CD4-positive, alpha-beta T cell treated with Interleukin-6 at 100 ng/mL for 8 hours (primary cell): ENCODE data around the gene DLX3.

ENCODE experiments used
- DNase-seq: peaks from one replicate; pipeline ENCODE4 v3.0.0-alpha.2; 2020; ENCODE audit warnings: mixed read lengths, low spot score

Gene DLX3

DNA sequence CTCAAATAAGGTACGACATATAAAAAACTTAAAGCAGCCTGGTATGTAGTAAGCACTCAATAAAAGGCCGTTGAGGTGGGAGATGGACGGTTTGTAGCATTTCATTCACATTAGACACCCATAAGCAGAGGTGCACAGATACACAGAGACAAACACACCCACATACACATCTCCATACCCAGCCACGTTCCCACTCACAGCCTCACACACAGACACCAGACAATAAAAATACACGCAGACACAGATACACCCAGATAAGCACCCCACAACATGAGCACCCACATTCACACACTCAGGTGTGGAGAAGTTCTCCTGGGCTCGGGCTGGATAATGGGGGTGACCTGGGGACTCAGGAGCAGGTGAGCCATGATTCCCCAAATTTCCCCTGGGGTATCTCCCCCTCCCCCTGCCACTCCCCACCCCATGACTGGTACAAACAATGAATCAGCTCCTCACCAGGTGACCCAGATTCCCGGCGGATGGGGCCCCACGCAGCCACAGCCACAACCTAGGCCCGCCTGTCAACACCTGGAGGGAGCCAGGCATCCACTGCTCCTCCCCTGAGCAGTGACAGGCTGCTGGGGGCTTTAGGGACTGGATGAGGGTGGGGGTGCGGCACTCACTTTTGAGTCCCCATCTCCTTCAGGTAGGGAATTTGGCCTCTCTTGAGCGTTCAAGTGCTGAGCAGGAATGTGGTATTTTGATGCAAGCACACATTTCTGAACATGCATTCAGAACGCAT is 2.7 kb downstream of the DLX3 start:
- no peak for DNase-seq

GRCh38 chr17:49991409-49991808 is 3.6 kb downstream of the DLX3 start:
- DNase-seq, result no peak

- DNase-seq, result no peak
Measured at GRCh38 chr17:49990921-49991320, 4.1 kb downstream of the DLX3 start.

GRCh38 chr17:49990331-49990730 is 4.7 kb downstream of the DLX3 start:
- no peak for DNase-seq

DNA sequence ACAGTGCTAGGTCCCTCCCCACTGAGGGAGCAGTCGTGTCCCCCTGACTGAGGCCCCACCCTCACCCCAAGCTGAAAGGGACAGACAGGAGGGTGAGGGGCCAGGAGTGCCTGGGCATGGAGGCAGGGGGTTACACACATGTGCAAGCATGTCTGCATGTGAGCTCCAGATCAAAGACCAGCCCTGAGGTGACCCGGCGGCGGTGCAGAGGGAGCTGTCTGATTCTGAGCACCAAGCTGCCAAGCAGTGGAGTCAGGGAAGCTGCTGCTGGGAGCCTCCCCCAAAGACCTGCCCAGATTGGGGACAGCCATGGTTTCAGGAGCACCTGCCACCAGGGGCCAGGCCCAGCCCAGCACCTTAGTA is 5.5 kb downstream of the DLX3 start:
- DNase-seq, result no peak

DNA sequence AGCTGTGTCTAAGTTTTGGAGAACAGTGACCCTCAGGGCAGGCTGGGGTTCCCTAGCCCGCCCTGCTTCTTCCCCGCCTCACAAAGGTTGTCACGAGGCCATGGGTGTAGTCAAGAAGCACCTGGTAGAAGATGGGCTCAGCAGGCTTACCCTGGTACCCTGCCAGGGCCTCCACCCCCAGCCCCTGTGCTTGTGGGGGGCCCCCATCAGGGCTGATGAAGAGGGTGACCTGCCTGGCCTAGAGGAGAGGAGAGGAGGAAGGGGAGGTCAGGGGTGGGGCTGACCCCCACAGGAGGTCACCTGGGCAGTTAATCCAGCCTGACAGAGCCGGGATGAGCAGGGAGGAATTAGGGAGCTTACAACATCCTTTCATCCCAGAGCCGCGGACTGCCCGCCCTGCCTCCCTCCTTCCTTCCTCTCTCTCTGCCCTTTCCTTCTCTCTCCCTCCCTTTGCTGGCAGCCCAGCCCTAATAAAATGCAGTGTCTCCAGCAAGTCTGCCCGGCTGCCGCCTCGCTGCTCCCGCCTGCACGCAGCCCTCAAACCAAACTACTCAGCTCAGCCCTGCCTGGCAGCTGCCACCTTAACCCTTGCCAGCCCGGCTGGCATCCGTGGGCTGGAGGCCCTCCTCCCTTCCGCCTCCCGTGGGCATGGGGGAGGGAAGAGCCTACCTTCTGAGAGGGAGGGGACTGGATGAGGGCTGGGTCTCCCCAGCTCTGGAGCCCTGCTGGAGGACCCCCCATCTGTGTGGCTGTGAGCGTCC is 7.2 kb downstream of the DLX3 start:
- DNase-seq, result no peak

- DNase-seq, result no peak
Measured at GRCh38 chr17:49987290-49987585, 7.8 kb downstream of the DLX3 start.

- DNase-seq, result no peak
Measured at GRCh38 chr17:49986396-49987289, 8.4 kb downstream of the DLX3 start.

DNA sequence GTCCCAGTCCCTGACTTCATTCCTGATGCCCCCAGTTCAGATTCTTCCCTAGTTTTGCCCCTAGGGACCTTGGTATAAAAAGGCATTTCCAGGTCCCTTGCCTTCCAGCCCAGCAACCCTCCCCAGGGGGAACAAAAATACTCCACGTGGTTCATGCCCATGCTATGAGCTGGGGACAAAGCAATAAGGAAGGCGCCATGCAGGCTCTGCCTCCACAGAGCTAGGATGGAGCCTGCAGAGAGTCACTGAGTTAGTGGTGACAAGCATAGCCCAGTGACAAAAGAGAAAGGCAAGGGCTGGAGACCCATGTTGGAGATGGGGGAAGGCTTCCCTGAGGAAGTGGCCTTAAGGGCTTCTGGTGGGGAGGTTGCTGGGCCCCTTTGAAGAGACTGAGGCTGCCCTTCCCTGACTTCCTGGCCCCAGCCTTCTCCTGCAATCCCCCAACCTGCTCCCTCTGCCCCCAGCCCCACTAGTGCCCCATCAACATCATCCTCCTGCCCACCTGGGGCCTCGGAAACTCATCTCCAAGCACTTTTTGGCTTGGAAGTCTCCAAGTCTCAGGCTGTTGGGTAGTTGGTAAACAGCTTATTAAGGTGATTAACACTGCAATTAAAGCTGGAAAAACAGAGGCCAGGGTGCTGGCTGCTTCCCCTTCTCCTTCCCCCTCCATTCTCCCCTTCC is 9.6 kb downstream of the DLX3 start:
- no peak for DNase-seq

DNA sequence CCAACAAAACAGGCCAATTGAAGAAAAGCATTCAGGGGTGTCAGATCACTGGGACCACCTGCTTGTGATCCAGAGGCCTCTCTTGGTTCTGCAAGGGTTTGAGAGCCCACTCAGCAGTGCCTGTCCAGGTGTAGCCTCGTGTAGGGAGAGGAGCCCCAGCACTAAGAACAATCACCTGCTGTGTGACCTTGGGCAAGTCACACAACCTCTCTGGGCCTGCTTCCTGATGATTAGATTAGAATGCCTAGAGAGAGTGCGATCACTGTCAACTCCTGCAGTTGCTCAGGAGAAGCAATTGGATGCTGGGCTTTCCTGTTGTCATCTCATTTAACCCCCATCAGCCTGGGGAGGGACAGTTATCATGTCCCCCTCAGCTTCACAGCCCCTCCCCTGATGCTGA is 10.2 kb downstream of the DLX3 start:
- no peak for DNase-seq

- no peak for DNase-seq
Measured at GRCh38 chr17:49984283-49984682, 10.7 kb downstream of the DLX3 start.

- DNase-seq, result no peak
Measured at GRCh38 chr17:49980703-49981197, 14.3 kb downstream of the DLX3 start.

- no peak for DNase-seq
Measured at GRCh38 chr17:49979748-49980479, 15.1 kb downstream of the DLX3 start.

- no peak for DNase-seq
Measured at GRCh38 chr17:49978501-49978900, 16.5 kb downstream of the DLX3 start.

DNA sequence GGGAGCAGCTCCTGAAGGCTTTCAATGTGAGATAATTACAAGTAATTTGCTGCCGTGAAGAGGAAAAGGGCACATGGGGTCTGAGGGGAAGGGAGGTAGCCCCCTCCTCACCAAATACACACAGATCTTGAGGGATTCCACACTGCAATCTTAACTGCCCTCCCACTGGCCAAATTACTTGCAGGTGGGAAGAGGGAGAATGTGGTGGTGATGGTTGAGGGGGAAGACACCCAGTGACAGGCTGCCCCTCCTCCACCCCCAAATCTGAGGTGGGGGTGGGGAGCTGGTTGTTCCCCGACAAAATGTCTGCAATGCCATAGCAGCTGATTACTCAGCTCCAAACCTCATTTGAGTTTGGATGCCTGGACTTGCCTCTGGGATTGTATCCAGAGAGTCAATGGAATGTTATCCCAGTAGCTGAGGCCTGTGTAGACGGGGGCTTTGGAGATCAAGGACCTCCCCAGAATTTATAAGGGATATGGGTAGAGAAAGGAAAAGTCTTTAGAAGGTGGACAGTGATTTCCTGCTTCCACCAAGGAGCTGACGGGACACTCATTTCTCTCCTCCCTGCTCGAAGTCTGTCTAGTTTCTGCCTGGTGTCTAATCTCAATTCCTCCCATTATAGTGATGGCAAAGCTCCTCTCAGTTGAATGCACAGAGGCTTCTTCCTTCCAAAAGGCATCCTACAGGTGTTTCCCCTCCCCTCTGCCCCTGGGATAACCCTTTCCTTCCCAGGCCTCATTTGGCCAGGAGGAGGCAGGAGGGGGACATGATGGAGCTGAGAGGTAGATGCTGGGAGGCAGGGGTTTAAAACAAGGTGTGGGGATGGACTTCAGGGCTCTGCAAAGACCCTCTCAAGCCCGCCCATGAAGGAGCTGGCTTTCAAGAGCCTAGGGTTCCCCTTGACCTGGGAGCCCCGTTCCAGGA is 17.3 kb downstream of the DLX3 start:
- no peak for DNase-seq

- DNase-seq, result no peak
Measured at GRCh38 chr17:49976828-49977202, 18.2 kb downstream of the DLX3 start.

- no peak for DNase-seq
Measured at GRCh38 chr17:49976163-49976827, 18.7 kb downstream of the DLX3 start.

DNA sequence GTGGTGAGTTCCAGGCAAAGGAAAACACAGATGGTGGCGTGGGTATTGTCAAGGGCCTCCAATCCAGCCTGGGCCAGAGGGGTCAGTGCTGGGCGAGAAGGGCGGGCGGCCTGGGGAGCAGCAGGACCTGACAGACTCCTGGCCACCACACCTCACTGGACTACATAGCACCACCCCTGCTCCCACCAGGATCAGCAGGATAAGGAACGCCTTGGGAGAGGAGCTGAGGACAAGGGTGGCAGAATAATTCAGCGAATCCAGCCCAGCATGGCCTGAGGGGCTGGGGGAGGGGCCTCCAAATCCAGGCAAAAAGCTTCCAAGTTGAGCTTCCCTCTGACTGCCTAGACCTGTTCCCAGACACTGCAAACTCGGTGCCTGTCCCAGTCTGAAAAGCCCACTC is 19.5 kb downstream of the DLX3 start:
- no peak for DNase-seq

DNA sequence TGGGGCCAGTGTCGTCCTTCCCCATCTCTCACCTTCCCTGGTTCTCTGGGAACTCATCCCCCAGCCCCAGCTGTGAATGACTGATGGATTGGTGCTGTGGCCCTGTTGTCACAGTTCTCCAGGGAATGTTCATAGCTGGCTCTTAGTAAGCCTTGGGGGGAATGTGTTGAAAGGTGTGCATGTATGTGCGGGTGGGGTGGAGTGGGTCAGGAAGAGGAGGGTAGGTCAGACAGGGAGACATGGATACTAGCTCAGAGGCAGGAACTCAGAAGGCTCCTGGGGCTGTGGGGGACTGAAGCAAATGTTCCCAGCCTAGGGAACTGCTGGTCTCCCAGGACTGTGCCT is 21.8 kb downstream of the DLX3 start:
- DNase-seq, result no peak
